ENCODE measurements around the gene PLXNB2.

DNA sequence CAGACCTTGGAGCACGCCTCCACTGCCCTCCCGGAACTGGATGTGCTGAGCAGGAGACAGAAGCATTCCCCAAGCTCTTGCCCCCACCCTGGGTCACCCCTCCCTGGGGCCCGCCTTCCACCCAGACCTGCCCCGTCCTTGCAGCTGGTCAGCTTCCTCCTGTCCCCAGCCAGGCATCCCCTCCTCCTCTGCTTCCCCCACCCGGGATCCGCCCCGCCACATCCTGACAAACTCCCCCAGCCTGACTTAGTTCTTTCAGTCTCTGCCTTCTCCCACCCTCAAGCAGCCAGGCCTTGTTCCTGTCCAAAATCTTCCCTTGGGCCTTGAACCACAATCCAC, 1.1 kb upstream of the PLXNB2 start:
- TF ChIP-seq, protein P1, sequence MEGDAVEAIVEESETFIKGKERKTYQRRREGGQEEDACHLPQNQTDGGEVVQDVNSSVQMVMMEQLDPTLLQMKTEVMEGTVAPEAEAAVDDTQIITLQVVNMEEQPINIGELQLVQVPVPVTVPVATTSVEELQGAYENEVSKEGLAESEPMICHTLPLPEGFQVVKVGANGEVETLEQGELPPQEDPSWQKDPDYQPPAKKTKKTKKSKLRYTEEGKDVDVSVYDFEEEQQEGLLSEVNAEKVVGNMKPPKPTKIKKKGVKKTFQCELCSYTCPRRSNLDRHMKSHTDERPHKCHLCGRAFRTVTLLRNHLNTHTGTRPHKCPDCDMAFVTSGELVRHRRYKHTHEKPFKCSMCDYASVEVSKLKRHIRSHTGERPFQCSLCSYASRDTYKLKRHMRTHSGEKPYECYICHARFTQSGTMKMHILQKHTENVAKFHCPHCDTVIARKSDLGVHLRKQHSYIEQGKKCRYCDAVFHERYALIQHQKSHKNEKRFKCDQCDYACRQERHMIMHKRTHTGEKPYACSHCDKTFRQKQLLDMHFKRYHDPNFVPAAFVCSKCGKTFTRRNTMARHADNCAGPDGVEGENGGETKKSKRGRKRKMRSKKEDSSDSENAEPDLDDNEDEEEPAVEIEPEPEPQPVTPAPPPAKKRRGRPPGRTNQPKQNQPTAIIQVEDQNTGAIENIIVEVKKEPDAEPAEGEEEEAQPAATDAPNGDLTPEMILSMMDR (conservative IDR thresholded peaks at IDR 0.05), result no peak
- no peak for TF ChIP-seq ZFX (IDR thresholded peaks at IDR 0.05)
